ENCODE measurements around the gene SPATA2L.

Gene SPATA2L

GRCh38 chr16:89657442-89658220, 43.9 kb downstream of the SPATA2L start, which contains the start of the genes CHMP1A and SPATA33:
TSS of gene CHMP1A (minus strand) at chr16:89657708. CDS start at chr16:89657588, 120 bp downstream.
TSS of gene SPATA33 (plus strand) at chr16:89657836. CDS start at chr16:89657912, 76 bp downstream.
- Histone ChIP-seq H3K36me3 (ENCODE audit: insufficient read depth, low read length) (peaks cover 6% of the 10 kb centered on the region), H3K4me3 (ENCODE audit: low read depth in 1 of 2, low read length in 2 of 2) (peak within 1 kb of the TSS; percentile 97 to 99), H3K4me1 (ENCODE audit: insufficient read depth, low read length) (peaks cover 13% of the 10 kb centered on the region), H3K9me3 (ENCODE audit: low read length) (no peaks in the 10 kb centered on the region), H3K9ac (ENCODE audit: low read length) (peak within 1 kb of the TSS; percentile 53), H3K27ac (ENCODE audit: low read depth, low read length) (peak within 1 kb of the TSS; percentile 86), H3K27me3 (ENCODE audit: control insufficient read depth in 1 of 2, insufficient read depth in 2 of 2, low read length in 2 of 2) (no peaks in the 10 kb centered on the region)

DNA sequence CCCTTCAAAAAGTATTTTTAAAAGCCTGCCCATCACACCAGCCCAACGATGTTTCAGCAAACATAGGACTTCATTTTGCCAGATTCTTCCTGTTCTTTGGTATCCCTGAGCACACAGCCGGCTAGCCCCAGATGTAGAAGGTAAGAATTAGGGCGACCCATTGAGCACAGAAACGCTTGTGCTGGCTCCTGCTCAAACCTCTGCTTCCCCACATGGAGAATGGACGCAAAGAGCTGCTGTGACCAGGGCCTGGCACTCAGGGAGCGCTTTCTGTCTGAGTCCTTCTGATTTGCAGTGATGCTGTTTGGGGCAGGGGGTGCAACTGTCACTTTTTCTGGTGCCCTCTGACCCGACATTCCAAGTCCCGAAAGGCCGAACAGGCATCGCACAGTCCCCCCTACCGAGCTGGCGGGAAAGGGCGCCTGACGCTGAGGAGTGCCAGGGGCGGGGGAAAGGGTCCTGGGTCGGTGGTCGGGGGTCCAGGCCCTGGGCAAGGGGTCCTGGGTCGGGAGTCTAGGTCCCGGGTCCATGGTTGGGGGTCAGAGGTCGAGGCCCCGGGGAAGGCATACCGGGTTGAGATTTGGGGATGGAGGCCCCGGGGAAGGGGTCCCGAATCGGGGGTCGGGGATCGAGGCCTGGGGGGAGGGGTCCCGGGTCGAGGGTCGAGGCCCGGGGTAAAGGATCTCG, 44.9 kb downstream of the SPATA2L start:
- H3K36me3 ChIP-seq (ENCODE audit: insufficient read depth, low read length): peaks cover 11% of the 10 kb centered on the region
- H3K4me1 ChIP-seq (ENCODE audit: insufficient read depth, low read length): peaks cover 13% of the 10 kb centered on the region
- no peaks in the 10 kb centered on the region for H3K9me3 ChIP-seq (ENCODE audit: low read length)
- H3K4me3 ChIP-seq (ENCODE audit: low read depth in 1 of 2, low read length in 2 of 2): peak overlapping the region; percentile 97 to 99
- no peaks in the 10 kb centered on the region for H3K27me3 ChIP-seq (ENCODE audit: control insufficient read depth in 1 of 2, insufficient read depth in 2 of 2, low read length in 2 of 2)
- H3K27ac ChIP-seq (ENCODE audit: low read depth, low read length): peak overlapping the region; percentile 86
- H3K9ac ChIP-seq (ENCODE audit: low read length): peak overlapping the region; percentile 39

GRCh38 chr16:89655062-89655643, 46.4 kb downstream of the SPATA2L start:
- Histone ChIP-seq H3K27ac (ENCODE audit: low read depth, low read length) (no peak overlapping the region), H3K9me3 (ENCODE audit: low read length) (no peaks in the 10 kb centered on the region), H3K27me3 (ENCODE audit: control insufficient read depth in 1 of 2, insufficient read depth in 2 of 2, low read length in 2 of 2) (no peaks in the 10 kb centered on the region), H3K9ac (ENCODE audit: low read length) (no peak overlapping the region), H3K36me3 (ENCODE audit: insufficient read depth, low read length) (peaks cover 10% of the 10 kb centered on the region), H3K4me1 (ENCODE audit: insufficient read depth, low read length) (peaks cover 13% of the 10 kb centered on the region), H3K4me3 (ENCODE audit: low read depth in 1 of 2, low read length in 2 of 2) (no peak overlapping the region)

DNA sequence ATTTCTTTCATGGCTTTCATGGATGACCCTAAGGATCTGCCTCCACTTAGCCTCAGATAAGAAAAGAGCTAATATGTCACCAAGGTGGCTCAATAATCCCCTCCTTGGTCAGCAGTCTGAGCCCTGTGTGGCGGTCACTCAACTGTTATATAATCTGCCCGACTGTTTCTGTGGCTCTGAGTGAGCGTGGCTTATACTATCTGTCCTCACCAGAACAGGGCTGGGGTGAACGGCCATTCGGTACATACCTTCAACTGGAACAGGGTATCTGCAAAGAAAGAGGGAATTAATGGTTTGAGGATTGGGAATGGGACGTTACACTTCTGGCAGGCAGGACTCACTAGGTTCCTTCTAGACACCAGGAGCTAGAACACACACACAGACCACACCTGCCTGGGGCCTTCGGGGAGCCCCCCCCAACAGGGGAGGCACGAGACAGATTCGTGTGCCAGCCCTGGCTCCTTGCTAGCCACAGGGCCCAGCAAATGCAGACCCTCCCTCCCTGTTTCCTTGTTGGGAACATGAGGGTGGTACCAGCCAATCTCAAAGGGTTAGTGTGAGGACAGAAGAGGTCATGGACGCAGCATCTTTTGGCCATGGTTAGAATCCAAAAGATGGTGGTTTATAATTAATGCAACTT, 47.7 kb downstream of the SPATA2L start:
- Histone ChIP-seq H3K4me3 (ENCODE audit: low read depth in 1 of 2, low read length in 2 of 2) (no peak overlapping the region), H3K9ac (ENCODE audit: low read length) (no peak overlapping the region), H3K27me3 (ENCODE audit: control insufficient read depth in 1 of 2, insufficient read depth in 2 of 2, low read length in 2 of 2) (no peaks in the 10 kb centered on the region), H3K4me1 (ENCODE audit: insufficient read depth, low read length) (peaks cover 11% of the 10 kb centered on the region), H3K36me3 (ENCODE audit: insufficient read depth, low read length) (peaks cover 10% of the 10 kb centered on the region), H3K9me3 (ENCODE audit: low read length) (no peaks in the 10 kb centered on the region), H3K27ac (ENCODE audit: low read depth, low read length) (no peak overlapping the region)

GRCh38 chr16:89651584-89651983, 49.9 kb downstream of the SPATA2L start:
- no peaks in the 10 kb centered on the region for H3K9me3 ChIP-seq (ENCODE audit: low read length)
- H3K27ac ChIP-seq (ENCODE audit: low read depth, low read length): no peak overlapping the region
- no peaks in the 10 kb centered on the region for H3K27me3 ChIP-seq (ENCODE audit: control insufficient read depth in 1 of 2, insufficient read depth in 2 of 2, low read length in 2 of 2)
- peaks cover 3% of the 10 kb centered on the region for H3K4me1 ChIP-seq (ENCODE audit: insufficient read depth, low read length)
- H3K36me3 ChIP-seq (ENCODE audit: insufficient read depth, low read length): peaks cover 17% of the 10 kb centered on the region
- no peak overlapping the region for H3K4me3 ChIP-seq (ENCODE audit: low read depth in 1 of 2, low read length in 2 of 2)
- H3K9ac ChIP-seq (ENCODE audit: low read length): no peak overlapping the region

DNA sequence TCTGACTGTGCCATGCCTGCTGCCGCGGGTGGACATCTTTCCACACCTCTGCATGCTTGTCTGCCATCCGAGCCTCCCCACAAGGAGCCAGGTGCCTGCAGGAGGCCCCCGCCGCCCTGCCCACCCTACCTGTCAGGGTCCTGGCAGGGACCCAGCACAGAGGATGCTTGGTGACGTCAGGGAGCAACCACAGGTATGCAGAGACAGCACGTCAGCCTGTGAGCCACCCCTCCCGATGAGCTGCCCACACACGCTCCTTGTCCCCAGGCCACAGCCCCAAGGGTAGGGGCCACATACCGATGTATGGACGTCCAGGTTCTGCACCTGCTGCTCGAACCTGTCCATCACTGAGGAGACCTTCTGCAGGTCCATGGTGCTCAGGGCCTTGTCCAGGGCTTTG, 54.6 kb downstream of the SPATA2L start:
- Histone ChIP-seq H3K27me3 (ENCODE audit: control insufficient read depth in 1 of 2, insufficient read depth in 2 of 2, low read length in 2 of 2) (no peaks in the 10 kb centered on the region), H3K4me1 (ENCODE audit: insufficient read depth, low read length) (no peaks in the 10 kb centered on the region), H3K4me3 (ENCODE audit: low read depth in 1 of 2, low read length in 2 of 2) (no peak overlapping the region), H3K27ac (ENCODE audit: low read depth, low read length) (no peak overlapping the region), H3K36me3 (ENCODE audit: insufficient read depth, low read length) (peaks cover 32% of the 10 kb centered on the region), H3K9ac (ENCODE audit: low read length) (no peak overlapping the region), H3K9me3 (ENCODE audit: low read length) (no peaks in the 10 kb centered on the region)
